CMK (cell line): ENCODE results near the gene PDXP.
"Not testable (repeated sequence)": the region's sequence is repeated elsewhere in the genome, so short reads cannot be mapped to it uniquely, and the experiment has no call there.

ENCODE experiments used
- DNase-seq: peaks from one replicate; pipeline ENCODE4 v3.0.0-alpha.2; 2010; ENCODE audit warnings: low read depth

Gene PDXP, protein sequence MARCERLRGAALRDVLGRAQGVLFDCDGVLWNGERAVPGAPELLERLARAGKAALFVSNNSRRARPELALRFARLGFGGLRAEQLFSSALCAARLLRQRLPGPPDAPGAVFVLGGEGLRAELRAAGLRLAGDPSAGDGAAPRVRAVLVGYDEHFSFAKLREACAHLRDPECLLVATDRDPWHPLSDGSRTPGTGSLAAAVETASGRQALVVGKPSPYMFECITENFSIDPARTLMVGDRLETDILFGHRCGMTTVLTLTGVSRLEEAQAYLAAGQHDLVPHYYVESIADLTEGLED

DNA sequence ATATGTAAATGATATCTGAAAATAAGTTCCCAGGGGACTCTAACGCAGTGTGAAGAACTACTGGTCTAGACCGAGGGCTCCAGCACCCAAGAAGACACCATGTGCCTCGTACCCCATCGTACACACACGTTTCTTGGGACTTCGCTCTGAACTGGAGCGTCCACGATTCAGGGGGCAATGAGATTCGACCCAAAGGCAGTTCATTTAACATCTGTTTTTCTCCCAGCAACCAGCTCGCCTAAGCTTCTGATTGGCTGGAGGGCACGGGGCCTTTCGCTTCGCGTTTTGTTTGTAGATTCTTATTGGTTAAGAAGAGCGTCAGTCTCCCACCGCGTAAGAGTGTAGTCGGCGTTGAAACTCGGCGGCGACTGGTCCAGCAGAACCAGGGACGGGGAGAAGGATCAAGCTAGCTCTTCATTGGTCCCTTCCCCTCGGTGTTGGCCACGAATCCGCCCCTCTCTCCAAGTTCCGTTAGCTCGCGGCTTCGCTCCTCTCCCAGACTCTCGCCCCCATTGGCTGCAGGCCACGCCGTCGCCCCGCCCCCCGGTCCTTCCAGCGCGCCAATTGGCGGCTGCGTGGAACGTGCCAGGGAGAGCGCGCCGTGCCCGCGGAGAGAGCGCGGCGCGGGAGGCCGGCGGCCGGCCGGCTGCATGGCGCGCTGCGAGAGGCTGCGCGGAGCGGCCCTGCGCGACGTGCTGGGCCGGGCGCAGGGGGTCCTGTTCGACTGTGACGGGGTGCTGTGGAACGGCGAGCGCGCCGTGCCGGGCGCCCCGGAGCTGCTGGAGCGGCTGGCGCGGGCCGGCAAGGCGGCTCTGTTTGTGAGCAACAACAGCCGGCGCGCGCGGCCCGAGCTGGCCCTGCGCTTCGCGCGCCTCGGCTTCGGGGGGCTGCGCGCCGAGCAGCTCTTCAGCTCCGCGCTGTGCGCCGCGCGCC is at the start of gene PDXP:
PDXP (plus strand) TSS at position 591 of the 933 bp plus-strand sequence; CDS start at position 651, 60 bp downstream.
- DNase-seq: peak; percentile 100

GRCh38 chr22:37609240-37610152 is 49.0 kb upstream of the PDXP start:
- peak; percentile 72 for DNase-seq

DNA sequence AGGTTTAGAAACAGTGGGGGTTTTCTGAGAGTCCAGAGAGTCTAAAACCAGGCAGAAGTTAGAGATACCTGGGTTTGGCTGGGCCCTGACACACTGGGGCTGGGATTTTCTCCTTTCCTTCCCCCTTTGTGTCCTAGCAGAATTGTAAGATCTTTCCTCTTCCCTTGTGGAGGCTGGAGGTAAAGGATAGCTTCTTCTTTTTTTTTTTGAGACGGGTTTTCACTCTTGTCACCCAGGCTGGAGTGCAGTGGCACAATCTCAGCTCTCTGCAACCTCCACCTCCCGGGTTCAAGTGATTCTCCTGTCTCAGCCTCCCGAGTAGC is 48.4 kb upstream of the PDXP start:
- not testable (repeated sequence) for DNase-seq

DNA sequence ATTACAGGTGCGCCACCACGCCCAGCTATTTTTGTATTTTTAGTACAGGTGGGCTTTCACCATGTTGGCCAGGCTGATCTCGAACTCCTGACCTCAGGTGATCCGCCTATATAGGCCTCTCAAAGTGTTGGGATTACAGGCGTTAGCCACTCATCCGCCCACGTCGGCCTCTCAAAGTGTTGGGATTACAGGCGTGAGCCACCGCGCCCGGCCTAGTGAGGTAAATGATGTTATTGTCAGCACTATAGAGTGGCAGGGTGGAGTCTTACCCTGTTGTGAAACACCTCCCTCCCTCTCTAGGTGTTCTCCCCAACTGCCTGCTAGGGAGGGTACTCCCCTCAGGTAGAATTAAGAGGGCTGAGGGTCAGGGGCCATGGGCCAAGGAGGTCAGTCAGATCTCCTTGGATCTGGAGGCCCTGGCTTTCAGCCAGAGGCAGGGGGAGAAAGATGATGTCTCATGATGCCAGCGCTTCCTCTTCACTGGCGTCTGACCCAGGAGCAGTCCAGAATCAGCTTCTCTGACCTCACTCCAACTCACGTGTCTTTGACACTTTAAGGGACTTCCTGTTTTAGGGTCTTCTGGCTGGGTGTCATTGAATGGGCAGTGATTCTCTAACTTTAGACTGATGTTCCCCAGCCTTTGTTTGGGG is 47.9 kb upstream of the PDXP start:
- peak; percentile 48 for DNase-seq

GRCh38 chr22:37611207-37611606 is 47.3 kb upstream of the PDXP start:
- no peak for DNase-seq

DNA sequence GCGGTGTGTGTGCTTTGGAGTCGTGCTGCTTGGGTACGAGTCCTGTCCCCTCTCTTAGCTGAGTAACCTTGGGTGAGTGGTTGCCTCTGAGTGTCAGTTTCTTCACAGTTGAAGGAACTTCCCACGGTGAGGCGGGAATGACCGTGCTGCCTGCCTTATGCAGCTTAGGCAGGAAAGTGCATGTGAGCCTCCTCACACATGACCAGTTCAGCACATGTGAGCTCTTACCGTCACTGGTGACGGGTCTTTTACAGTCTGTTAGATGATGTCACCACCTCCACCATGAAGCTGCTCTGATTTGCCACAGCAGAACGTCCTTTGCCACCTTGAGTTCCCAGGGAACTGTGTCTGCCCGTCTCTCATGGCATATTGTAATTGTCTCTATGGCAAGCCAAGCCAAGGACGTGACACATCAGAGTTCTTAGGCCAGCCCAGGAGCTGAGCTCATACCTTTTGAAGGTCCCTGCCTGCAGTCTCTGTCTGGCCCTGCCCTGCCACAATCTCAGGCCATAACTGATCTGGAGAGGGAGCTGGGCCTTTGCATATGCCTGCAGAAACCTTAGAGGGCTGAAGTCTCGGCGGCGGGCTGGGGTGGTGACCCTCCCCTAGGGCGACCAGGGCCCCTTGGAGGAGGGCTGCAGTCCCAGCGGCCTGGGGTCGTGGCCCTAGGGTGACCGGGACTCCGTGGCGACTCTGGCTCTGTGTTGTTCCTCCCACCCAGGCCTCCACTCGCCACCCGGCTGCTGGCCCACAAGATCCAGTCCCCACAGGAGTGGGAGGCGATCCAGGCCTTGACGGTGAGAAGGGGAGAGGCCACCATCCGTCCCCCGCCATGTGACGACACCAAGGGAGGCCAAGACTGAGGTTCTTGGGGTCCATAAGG is 42.1 kb upstream of the PDXP start:
- DNase-seq: no peak

GRCh38 chr22:37617431-37617830 is 41.1 kb upstream of the PDXP start:
- no peak for DNase-seq

DNA sequence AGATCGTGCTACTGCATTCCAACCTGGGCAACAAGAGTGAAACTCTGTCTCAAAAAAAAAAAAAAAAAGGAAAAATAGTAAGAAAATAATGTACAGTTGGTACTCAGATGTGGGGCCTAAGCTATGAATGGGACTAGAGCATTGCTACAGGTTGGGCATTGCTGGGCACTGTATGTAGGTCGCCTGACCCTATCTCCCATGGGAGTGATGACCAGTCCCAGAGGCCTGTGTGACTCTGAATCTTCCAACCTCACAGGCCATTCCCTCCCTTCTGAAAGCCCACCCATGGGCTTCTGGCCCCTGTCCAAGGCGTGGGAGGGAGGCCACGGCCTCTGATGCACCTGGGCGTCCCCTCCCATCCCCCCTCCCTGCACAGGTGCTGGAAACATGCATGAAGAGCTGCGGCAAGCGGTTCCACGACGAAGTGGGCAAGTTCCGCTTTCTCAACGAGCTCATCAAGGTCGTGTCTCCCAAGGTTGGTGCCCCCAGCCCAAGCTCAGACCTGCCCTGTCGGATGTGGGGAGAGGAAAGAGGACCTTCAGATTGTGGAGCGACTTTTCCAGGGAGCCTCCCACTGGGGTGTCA is 40.4 kb upstream of the PDXP start:
- DNase-seq: no peak

DNA sequence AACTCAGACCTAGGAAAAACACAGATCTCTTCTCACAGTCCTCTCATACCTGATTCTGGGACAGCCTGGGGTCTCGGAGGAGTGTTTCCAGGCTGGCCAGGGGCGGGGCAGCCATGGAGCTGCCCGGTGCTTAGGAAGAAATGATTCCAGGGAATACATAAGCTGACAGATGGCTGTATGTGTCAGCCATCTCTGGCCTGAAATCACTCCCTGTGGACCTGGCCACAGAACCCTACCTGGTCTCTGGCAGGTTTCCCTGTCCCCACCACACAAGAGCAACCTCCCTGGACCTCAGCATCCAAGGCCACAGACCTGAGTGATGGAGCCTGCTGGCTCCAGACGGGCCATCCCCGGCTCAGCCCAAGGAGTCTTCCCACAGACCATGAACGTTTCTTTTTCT is 39.8 kb upstream of the PDXP start:
- DNase-seq: no peak

DNA sequence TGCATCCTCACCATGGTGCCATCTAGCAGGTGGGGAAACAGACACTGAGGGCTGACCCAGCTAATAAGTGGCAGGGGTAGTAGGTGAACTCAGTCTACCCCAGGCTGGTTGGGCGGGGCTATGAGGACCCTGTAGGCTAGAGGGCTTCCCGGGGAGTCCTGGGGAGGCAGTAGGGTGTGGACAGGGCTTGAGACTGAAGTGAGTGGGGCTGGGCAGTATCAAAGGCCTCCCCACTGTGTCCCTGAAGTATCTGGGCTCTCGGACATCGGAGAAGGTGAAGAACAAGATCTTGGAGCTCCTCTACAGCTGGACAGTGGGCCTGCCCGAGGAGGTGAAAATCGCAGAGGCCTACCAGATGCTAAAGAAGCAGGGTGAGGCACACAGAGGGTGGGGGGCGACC is 38.5 kb upstream of the PDXP start:
- no peak for DNase-seq

DNA sequence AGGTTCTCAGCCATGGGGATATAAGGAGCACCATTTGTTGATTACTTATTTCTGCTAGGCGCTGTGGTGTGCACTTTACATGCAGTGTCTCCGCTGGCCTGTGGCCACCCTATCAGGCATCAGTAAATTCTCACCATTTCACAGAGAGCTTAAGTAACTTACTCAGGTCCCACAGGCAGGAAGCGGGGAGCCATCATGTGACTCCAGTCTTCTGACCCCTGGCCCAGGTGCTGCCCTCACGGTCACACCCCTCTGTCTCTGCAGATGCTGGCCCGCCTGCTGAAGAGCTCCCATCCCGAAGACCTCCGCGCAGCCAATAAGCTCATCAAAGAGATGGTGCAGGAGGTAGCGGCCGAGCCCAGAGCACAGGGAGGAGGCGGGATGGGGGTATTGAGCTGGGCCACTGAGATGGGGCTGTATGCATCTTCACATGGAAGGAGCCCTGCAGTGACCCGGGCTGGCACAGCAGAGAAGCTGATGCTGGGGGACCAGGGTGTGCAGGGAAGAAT is 37.1 kb upstream of the PDXP start:
- no peak for DNase-seq

DNA sequence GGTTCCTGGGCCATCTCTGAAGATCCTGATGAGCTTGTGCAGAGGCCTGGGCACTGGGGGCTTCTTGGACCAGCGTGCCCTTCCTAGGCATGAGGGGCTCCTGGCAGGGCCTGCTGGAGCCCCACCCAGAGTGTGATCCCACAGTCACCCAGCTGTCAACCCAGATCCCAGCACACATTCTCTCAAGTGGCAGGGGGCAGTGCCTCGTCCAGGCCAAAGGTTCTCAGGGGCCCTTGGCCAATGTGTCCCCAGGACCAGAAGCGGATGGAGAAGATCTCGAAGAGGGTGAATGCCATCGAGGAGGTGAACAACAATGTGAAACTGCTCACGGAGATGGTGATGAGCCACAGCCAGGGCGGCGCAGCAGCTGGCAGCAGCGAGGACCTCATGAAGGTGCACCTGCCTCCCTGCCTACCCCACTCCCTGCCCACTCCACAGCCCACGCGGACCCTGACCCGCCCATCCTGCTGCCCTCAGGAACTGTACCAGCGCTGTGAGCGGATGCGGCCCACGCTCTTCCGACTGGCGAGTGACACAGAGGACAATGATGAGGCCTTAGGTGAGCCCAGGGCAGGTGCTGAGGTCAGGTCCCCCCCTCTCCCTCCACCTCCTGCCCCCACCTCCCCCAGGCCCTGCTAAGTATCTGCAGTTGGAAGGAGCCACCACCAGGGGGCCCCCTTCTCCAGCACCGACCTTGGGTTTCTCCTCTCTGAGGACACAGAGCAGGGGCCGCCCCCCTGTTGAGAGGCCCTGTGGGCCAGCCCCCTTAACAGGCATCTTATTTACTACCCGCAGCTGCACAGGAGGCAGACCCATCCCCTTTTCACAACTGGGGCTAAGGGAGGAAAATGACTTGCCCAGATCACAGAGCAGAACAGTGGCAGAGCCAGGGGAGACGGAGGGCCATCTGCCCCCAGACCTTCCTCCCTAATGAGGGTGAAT is 35.2 kb upstream of the PDXP start:
- DNase-seq: no peak

DNA sequence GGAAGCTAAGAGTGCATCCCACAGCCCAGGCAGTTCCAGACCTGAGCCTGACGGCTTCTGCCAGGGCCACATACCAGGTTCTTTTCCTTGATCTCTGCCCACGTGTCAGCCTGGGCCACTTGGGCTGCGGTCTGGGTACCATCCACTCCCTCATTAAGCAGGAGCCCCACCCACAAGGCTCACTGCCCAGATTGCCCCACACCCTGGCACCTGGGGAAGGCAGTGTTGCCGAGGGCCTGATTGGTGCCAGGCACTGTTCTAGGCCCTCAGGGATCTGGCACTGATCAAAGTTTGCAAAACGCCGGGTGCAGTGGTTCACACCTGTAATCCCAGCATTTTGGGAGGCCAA is 34.5 kb upstream of the PDXP start:
- no peak for DNase-seq

GRCh38 chr22:37624876-37625275 is 33.6 kb upstream of the PDXP start:
- no peak for DNase-seq

DNA sequence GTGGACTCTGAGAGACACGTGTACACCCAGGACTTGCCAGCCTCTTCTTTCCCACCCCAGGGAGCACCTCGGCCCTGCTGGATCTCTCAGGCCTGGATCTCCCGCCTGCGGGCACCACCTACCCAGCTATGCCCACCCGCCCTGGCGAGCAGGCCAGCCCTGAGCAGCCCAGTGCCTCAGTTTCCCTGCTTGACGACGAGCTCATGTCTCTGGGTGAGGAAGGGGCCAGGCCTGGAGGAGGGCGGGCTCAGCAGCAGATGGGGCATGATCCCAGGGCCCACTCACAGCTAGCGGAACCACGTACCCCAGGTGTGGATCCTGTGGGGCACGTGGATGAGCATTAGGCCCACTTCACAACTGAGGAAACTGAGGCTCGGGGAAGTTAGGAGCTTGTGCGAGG is 32.8 kb upstream of the PDXP start:
- DNase-seq: no peak

DNA sequence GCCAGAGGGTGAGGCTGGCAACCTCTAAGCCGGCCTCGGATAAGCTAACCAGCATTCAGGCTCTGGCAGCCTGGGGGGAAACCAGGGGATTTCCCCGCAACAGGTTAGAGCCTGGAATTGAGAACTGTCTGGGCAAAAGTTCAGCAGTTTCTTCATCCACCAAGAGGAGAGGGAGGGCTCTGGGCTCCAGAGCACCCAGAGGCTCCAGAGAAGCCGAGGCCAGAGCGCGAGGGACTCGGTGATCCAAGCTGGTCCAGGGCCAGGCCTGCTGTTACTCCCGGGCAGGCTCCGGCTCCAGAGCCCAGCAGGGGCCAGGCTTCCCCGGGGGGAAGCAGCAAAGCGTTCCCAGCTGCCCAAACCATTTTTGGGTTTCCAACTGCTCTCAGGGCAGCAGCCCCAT is 32.4 kb upstream of the PDXP start:
- DNase-seq: no peak

GRCh38 chr22:37626556-37627075 is 31.9 kb upstream of the PDXP start:
- no peak for DNase-seq

DNA sequence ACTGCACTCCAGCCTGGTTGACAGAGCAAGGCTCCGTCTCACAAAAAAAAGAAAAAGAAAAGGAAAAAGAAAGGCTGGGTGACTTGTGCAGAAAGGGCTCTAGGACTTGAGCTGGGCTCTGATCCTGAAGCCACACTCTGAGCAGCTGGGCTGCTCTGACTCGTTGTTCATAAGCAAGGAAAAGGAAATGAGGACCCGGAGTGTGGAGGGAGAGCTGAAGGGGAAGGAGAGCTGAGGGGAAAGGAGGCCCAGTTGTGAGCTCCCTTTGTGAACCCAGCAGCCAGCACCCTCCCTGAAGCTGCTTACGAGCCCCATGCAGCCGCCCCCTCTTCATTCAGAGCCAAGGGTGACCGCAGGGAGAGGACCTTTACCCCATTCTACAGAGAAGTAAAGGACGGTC is 31.4 kb upstream of the PDXP start:
- no peak for DNase-seq

DNA sequence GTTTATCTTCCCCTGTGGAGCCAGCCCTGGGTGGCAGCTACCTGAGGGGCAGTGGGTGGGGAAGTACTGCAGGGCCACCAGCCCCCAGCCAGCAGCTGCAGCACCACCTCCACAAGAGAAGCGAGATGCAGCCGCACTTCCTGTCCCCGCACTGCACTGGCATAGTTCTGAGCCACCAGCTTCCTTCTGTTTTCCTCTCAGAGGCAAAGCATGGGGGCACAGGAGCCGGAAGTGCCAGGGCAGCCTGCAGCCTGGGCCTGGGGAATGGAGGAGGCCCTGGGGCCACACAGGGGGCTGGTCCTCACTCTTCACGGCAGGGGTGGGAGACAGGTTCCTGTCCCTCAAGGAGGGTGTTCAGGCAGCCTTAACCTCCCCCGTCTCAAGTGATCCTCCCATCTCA is 31.0 kb upstream of the PDXP start:
- DNase-seq: no peak
